ENCODE data around the gene EFNA2.

Gene EFNA2

GRCh38 chr19:1284293-1284978 lies 1.2 kb upstream of the EFNA2 start:
- no peak for DNase-seq (ENCODE audit: low read depth in 3 of 3)

DNA sequence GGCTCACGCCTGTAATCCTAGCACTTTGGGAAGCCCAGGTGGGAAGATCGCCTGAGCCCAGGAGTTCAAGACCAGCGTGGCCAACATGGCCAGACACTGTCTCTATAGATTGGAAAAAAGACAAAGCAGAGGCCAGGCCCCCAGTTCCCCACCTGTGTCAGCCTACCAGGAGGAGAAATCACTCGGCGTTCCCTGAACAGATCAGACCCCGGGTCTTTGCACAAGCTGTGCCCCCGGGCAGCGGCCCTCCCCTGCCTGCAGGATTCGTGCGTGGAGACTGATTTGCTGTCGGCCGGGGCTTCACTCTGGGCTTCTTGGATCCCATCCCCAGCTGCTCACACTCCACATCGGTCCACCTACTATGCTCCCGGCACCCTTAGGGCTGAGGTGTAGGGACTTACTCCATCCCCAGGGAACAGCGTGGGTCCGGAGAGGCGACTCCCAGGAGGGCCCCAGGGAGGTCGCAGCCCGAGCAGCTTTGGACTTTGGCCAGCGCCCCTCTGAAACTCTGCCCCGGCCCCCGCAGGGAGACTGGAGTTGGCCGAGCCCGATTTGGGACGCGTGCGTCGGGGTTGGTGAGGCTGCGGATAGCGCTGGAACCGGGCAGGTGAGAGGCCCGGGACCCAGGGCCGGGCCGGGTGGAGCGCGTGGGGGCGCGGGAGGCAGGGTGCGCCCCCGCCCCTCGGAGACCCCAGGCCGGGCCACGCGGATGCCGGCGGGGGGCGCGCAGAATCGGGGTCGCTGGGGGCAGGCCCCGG lies 515 bp upstream of the EFNA2 start:
- DNase-seq (ENCODE audit: low read depth in 3 of 3), result no peak

GRCh38 chr19:1286487-1287353 lies 1.0 kb downstream of the EFNA2 start:
- no peak for DNase-seq (ENCODE audit: low read depth in 3 of 3)

DNA sequence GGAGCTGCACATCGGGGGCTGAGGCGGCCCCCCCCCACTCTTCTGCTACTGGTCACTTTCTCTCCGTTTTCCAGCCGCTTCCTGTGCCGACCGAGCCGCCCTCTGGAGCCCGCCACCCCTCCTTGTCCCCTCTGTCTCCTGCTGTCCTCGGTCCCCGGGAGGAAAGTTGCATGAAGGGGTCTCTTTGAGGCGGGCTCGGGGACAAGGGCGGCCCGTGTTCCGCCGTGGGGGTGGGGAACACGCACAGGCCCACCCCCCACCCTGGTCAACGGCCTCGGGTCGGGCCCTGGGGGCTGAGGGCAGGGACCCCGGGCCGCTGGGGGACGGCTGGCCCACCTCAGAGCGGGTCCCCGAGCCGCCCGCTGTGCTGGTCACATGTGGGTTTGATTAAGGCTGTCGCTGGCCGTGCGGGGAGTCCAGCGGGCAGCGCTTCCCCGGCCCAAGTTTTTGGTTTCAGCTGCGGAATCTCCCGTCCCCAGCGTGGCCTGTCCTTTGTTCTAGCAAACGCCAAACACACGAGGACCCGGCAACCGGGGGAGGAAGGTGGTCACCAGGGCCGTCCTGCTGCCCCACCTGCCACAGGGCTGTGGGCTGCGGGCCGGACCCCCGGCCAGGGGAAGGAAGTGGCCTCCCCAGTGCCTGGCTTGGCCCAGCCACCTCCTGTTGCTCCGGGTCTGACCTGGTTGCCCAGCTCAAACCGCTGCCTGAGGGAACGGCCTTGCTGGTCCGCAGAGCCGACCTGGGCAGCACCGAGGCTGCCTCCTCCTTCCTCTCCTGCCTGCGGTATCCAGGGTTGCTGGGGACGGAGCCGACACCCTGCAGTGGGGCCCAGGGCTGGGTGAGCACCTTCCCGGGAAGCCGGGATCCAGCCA lies 1.9 kb downstream of the EFNA2 start:
- DNase-seq (ENCODE audit: low read depth in 3 of 3), result no peak

GRCh38 chr19:1288226-1288612 lies 2.5 kb downstream of the EFNA2 start:
- DNase-seq (ENCODE audit: low read depth in 3 of 3), result no peak

DNA sequence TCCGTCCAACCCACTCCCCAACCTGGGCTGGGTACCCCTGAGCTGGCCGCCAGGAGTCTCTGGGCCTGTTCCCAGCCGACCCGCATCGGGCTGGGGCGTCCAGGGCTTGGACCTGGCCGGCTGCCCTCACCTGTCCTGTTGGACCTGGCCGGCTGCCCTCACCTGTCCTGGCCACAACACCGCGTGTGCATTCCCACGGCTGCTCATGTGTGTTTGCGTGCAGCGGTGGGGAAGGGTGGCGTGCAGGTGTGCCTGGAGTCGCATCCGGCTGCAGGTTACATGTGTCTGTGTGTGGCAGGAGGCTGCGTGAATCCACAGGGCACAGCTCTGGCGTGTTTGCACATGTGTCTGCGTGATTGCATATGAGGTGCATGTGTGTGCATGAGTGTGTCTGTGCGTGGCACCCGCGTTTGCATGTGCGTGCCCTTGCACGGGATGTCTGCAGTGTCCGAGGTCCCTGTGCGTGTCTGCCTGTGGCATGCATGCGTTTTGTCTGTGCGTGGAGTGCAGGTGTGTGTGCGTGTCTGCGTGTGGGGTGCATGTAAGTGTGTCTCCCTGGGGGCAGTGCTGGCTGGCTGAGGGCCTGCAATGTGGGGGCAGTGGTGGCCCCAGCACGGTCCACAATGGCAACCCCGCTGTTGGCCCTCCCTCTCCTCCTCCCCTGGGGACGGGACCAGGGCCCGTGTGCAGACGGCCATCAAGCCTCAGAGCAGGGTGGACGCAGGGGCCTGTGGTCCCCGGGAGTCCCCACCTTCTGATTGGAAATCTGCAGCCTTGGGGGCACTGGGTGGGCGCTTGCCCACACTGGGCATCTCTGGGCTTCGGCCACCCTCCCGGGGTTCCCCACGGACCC lies 3.4 kb downstream of the EFNA2 start:
- DNase-seq (ENCODE audit: low read depth in 3 of 3), result no peak

DNA sequence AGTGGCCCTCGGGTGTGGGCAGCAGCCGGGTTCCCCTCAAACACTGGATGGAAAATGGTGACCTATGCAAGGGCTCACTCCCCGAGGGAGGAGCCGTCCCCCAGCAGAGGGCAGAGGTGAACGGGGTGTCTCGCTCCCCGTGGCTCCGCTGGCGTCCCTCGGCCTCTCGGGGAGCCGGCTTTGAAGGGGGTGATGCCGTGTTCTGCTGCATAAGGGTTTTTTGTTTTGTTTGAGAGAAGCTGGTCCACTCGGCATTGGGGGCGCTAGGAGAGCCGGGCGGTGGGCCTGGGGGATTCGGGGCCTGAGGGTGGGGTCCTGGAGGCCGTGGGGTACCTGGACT lies 4.0 kb downstream of the EFNA2 start:
- no peak for DNase-seq (ENCODE audit: low read depth in 3 of 3)

GRCh38 chr19:1290196-1290702 lies 4.6 kb downstream of the EFNA2 start:
- no peak for DNase-seq (ENCODE audit: low read depth in 3 of 3)

DNA sequence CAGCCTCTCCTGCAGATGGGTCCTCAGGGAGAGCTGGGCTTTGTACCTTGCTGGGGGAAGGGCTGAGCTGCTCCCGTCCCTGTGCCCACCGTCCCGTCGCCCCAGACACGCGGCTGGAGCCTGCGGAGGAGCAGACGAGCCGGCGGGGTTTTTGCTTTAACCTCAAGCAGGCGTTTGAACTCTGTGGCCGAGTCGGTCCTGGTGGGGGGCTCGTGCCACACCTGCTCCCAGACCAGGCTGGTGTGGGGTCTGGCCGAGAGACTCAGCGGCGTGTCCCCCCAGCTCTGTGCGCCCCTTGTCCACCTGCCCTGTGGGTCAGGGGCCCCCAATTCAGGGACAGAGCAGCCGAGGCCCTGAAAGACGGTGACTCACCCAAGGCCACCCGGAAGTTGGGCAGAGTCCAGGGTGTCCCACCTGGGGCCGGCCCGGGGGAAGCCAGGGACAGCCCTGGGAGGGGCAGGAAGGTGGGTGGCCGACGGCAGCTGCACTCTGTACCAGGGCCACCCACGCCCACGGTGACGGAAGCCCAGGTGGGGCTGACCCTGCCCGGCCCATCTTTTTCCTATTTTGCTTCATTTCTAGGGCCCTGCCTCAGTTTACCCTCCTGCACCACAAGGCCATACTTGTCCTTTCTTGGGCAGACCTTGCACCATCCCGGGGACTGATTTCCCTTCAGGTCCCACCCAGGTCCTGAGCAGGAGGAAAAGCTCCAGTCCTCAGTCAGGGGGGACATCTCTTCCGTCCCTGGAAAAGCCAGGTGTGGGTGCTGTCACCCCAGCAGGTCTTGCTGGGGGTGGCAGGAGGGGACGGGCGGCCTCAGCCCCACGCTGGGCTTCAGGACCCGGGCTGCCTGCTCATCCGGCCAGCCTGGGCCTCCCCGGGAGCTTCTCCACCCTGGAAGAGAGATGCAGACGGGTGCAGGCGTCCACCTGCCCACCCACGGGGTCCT lies 5.3 kb downstream of the EFNA2 start:
- no peak for DNase-seq (ENCODE audit: low read depth in 3 of 3)

- DNase-seq (ENCODE audit: low read depth in 3 of 3), result no peak
Observed at GRCh38 chr19:1291761-1292418, 6.2 kb downstream of the EFNA2 start.

GRCh38 chr19:1292419-1293151 lies 6.9 kb downstream of the EFNA2 start:
- DNase-seq (ENCODE audit: low read depth in 3 of 3), result no peak

- no peak for DNase-seq (ENCODE audit: low read depth in 3 of 3)
Observed at GRCh38 chr19:1293782-1294604, 8.3 kb downstream of the EFNA2 start.

GRCh38 chr19:1294688-1295087 lies 9.0 kb downstream of the EFNA2 start:
- DNase-seq (ENCODE audit: low read depth in 3 of 3), result no peak

GRCh38 chr19:1295169-1296012 lies 9.7 kb downstream of the EFNA2 start:
- no peak for DNase-seq (ENCODE audit: low read depth in 3 of 3)

DNA sequence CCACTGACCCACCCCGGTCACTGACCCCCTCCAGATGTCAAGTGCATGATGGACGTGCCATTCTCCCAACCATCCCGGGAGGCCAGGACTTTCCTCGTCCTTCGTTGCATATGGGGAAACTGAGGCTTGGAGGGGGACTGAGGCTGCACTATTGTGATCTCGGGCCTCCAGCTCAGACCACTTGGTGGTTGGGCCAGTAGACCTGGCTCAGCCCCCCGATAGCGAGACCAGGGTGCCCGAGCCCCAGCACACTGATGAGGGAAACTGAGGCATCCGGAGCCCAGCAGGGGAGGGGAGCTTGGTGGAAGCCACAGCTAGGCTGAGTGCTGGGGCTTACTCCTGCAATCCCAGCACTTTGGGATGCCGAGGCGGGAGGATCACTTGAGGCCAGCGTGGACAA lies 10.4 kb downstream of the EFNA2 start:
- no peak for DNase-seq (ENCODE audit: low read depth in 3 of 3)

GRCh38 chr19:1296575-1297271 lies 11.1 kb downstream of the EFNA2 start:
- no peak for DNase-seq (ENCODE audit: low read depth in 3 of 3)
